Activated CD4-positive, alpha-beta T cell treated with anti-CD3 and anti-CD28 coated beads, Interleukin-2, amount 50 U/mL, for 16 hours (primary cell): Measurements from ENCODE around the gene BIN1.

Experiments
- DNase-seq: peaks from one replicate; pipeline ENCODE4 v3.0.0-alpha.2; 2020

BIN1 gene

GRCh38 chr2:127088706-127089105 is 18.2 kb downstream of the BIN1 start:
- DNase-seq, result no peak

- no peak for DNase-seq
Measured at GRCh38 chr2:127087791-127088495, 19.0 kb downstream of the BIN1 start.

DNA sequence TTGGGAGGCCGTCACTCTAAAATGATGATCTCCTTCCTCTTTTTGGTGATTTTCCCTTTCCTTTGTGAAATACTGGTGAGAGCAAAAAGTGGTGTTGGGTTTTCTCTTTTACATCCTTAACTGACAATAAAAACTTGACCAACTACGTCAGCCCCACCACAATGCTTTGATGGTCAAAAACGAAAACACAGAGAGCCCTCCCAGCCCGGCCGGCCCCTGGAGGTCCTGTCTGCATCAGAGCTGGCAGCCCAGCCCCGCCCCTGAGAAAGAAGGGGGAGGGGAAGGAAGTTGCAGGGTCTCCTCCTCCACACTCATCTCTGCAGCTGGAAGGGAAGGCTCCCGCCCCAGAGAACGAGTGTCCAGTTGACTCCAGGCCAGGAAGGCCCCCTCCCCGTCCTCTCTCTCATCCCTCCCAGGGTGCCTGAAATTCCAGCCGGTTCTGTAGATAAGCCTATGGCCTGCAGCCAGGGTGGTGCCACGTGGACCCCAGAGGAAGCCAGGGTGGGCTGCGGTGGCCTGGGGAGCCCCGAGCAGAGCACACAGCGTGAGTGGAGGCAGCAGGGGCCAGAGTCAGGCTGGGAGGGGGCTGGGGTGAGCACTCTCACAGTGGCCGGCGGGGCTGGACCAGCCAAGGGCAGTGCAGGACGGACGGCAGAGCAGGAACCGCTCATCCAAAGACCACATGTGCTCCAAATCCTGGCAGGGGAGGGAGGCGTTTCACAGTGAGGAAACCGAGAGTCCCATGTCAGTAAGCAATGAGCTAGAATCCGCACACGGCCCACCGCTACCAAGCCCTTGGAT is 19.8 kb downstream of the BIN1 start:
- DNase-seq, result no peak

DNA sequence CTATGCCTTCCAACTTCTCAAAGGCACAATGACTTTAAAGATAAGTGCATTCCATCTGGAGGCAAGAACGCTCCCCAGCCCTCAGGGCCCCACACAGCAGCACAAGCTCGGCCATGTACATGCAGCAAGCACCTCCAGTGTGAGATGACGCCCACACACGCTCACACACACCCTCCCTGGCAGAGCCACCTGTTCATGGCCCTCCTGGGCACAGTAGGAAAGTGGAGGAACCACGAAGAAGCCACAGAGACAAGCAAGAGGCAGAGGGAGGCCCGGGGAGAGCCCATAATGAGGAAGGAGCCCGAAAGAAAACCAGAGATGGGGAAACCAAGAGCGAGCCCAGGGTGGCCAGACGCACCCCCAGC is 21.7 kb downstream of the BIN1 start:
- no peak for DNase-seq

- DNase-seq, result peak; percentile 29
Measured at GRCh38 chr2:127084611-127085316, 22.2 kb downstream of the BIN1 start.

DNA sequence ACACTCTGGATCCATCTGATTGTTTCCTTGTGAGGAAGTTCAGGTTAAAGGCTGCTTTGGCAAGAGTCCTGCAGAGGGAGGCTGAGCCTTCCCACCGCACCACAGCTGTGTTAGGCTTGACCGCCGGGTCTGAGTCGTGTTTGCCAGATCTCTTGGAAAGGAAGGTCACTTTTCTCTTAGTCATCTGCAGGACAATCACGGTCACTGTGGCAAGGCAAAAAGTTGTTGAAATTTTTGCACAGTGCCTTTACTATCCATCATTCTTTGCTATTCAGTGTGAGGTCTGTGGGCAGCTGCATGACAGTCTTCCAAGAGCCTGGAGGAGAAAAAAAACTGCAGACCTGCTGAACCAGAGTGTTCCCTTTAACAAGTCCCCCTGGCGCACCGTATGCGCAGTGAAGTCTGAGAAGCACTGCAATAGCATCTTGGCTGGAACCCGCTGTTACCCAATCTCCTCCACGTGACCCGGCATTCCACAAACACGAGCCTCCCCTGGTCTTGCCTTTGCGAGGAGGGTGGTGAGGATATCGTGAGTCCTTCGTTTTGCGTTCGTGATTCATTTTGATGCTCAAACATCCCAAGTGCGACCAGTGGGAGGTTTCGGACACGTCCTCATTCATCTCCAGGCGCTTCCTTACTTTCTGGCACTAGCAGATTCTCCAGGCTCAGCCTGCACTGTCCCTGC is 23.0 kb downstream of the BIN1 start:
- no peak for DNase-seq

DNA sequence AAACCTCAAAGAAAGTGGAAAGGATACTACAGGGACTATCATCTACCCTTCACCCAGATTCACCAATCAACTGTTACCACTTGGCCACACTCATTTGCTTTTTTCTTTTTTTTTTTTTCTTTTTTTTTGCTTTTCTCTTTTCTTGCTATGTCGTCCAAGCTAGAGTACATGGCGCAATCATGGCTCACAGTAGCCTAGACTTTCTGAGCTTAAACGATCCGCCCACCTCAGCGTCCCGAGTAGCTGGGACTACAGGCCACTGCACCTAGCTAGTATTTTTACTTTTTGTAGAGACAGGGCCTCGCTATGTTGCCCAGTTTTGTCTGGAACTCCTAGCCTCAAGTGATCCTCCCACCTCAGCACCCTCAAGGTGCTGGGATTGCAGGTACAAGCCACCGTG is 24.0 kb downstream of the BIN1 start:
- no peak for DNase-seq

GRCh38 chr2:127081826-127082633 is 24.9 kb downstream of the BIN1 start:
- DNase-seq, result peak; percentile 82

DNA sequence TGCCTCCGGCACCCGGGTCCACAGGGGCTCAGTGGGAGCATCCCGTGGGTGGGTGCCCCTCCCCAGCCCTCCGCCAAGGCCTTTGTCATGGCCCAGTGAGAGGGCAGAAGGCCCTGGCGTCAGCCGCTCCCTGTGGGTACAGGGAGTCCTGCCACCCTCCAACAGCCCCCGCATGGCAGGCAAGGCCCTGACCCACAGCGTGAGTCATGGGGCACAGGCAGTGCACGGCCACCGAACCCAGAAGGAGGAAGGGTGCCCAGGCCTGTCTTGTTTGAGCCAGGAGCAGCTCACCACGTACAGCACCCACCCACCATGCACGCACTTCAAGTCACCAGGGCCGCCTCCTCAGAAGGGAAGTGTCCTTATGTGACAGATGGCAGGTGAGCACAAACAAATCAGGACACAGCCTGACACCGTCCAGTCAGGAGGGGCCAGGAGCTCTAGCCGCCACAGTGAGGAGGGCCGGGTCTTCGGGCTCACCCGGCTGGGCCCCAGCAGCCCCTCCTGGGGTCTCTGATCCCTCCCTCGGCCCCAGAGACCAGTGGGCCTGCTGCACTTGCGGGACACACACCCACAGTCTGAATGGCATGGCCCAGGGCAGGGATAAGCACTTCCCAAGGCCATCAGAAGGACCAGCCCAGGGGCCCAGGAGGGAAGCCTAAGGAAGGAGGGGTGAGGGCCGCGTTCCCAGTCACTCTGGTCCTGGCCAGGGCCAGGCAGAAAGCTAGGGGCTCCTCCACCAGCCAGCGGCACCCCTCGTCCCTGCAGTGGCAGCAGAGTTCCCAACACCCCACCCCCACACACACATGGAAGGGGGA is 25.8 kb downstream of the BIN1 start:
- DNase-seq, result peak; percentile 64

DNA sequence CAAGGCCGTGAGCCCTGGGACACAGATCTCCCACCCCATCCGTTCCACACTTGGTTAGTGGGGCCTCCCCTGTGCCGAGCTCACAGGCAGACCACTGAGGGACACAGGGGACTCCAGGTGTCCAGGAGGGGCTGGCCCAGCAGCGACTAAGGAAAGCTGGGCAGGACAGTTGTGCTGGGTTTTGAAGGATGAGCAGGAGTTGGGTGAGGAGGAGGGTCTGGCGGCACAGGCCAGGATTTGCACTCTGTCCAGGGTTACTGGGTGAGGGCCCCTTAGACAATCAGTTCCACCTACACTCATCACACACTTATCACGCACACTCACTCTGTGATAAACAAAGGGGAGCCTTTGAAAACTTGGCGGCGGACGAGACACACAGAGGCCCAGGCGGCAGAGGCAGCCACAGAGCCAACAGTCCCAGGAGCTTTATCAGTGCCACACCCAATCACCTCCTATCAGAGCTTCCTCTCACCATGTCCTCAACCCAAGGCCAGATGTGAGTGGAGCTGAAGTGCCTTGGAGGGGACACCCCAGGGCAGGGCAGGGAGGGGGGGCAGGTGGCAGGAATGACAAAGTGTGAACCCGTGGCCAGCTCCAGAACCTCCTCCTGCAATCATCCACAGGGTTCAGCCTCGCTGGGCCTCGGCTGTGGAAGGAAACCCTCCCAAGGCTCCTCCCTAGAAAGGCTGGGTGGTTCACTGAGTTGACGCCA is 26.6 kb downstream of the BIN1 start:
- DNase-seq, result peak; percentile 78

DNA sequence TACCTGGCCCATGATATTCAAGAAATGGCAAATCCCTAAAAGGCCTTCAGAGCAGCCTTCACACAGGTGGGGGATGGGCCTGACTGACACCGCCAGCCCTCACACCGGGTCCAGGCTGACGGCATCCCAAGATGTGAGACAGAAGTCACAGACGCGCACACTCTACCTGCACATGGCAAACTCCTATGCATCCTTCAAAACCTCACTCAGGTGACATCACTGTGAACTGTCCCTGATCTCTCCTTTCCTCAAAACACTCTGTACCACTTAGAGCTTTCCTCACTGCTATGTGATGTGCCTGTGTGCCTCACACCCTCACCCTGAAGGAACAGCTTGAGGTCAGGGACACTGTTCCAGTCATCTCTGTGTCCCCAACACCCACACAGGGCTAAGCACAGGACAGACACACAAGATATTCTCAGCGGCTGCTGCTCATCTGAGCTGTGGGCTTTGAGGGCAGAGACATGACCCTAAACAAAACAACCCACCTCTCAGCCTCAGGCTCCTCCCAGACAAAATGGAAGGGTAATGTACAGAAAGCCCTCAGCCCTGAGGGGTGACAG is 27.5 kb downstream of the BIN1 start:
- peak; percentile 22 for DNase-seq

- no peak for DNase-seq
Measured at GRCh38 chr2:127078666-127079270, 28.2 kb downstream of the BIN1 start.

DNA sequence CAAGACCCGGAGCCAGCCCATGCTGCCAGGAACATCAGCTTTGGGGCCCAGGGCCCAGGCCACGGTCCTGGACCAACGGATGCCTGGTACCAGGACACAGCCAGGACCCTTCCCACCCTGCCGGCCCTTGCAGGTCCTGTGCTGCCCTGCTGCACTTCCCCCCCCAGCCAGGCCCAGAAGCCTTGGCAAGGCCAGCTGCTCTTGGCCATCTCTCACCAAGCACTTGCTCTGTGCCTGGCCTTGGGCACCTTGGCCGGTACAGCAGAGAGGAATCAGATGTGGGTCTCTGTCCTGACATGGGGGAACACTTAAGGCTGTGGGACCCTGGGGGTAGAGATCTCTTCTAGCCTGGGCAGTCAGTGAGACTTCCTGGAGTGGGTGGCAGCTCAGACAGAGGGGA is 28.9 kb downstream of the BIN1 start:
- no peak for DNase-seq

GRCh38 chr2:127076924-127077323 is 30.0 kb downstream of the BIN1 start:
- DNase-seq, result no peak

DNA sequence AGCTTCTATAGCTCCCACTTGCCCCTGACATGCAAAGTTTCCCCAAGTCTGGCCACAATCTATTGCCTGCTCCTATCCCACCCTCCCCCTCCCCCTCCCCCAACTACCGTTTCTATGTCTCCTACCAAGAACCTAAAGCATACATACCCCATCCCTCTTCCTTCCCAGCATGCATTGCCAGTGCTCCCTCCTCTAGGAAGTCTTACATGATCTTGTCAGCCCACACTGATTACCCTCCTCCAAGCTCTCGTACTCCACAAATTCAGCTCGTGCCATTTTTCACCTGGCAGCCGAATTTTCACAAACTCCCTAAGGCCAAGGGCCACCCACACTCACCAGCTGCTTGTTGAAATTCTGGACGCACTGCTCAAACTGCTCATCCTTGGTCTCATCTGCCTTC is 30.7 kb downstream of the BIN1 start:
- DNase-seq, result no peak

DNA sequence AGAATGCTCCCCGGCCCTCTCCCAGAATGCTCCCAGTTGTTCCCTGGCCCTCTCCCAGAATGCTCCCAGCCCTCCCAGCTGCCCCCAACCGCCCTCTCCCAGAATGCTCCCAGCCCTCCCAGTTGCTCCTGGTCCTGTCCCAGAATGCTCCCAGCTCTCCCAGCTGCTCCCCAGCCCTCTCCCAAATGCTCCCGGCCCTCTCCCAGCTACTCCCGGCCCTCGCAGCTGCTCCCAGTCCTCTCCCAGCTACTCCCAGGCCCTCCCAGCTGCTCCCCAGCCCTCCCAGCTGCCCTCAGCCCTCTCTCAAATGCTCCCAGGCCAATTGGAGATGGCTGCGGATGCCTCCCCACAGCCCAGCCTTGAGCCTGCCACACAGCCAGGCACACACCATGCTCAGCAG is 31.1 kb downstream of the BIN1 start:
- no peak for DNase-seq

GRCh38 chr2:127074936-127075335 is 32.0 kb downstream of the BIN1 start:
- DNase-seq, result no peak

DNA sequence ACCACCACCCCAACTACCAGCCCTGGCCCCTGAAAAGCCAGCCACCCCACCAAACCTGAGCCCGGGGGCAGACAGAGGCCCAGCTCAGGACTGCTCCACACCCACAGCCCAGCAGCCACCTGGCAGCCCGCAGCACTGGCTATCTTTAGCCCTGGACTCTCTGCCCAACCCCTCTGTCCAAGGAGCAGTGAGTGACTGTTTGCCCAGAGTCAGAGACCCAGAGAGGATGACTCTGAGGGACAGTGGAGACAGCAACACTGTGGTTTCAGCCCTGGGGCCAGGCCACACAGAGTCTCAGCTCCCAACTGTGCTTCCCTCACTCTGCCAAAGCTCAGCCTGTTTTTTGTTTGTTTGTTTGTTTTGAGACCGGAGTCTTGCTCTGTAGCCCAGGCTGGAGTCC is 32.6 kb downstream of the BIN1 start:
- no peak for DNase-seq

- DNase-seq, result no peak
Measured at GRCh38 chr2:127072970-127073369, 34.0 kb downstream of the BIN1 start.

DNA sequence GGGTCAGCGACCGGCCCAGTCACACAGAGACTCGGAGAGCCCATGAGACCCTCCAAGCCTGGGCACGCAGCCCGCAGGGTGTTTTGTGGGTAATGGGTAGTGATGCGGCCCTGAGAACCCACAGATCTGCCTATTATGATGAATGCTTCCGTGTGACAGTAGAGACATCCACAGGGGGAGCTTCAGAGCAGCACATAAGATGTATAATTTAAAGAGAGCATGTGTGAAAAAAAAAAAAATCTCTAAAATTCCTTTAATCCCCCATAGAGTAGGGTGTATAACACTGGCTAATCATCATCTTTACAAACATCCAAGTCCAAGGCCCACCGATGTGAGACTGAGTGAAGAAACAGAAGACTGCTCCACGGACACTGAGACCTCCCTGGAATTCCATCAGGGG is 34.6 kb downstream of the BIN1 start:
- no peak for DNase-seq
